Ishikawa (cell line): ENCODE data around the gene NEIL3.
A peak's percentile ranks its signal among the peaks of the same experiment; 100 is the strongest.

Source experiments
- CEBPB ChIP-seq: IDR thresholded peaks from 2 replicates; pipeline ENCODE4 v1.6.1; 2012
- CREB1 ChIP-seq: IDR thresholded peaks from 2 replicates; pipeline ENCODE4 v1.6.1; 2012; ENCODE audit warnings: low read depth
- EGR1 ChIP-seq: IDR thresholded peaks from 2 replicates; pipeline ENCODE4 v1.6.1; 2012
- EP300 ChIP-seq: IDR thresholded peaks from 2 replicates; pipeline ENCODE4 v1.6.1; 2012; ENCODE audit warnings: borderline replicate concordance
- FOXM1 ChIP-seq: IDR thresholded peaks from 2 replicates; pipeline ENCODE4 v1.6.1; 2012; ENCODE audit warnings: low read depth, borderline replicate concordance
- NFIC ChIP-seq: IDR thresholded peaks from 2 replicates; pipeline ENCODE4 v1.6.1; 2012
- RAD21 ChIP-seq: IDR thresholded peaks from 2 replicates; pipeline ENCODE4 v1.6.1; 2012; ENCODE audit warnings: low read depth
- TAF1 ChIP-seq: IDR thresholded peaks from 2 replicates; pipeline ENCODE4 v1.6.1; 2012; ENCODE audit warnings: low read depth, mild to moderate bottlenecking
- TCF12 ChIP-seq: IDR thresholded peaks from 2 replicates; pipeline ENCODE4 v1.6.1; 2012; ENCODE audit warnings: low read depth
- TEAD4 ChIP-seq: IDR thresholded peaks from 2 replicates; pipeline ENCODE4 v1.6.1; 2012
- YY1 ChIP-seq: IDR thresholded peaks from 2 replicates; pipeline ENCODE4 v1.6.1; 2012; ENCODE audit warnings: low read depth
- ZBTB7A ChIP-seq: IDR thresholded peaks from 2 replicates; pipeline ENCODE4 v1.6.1; 2012; ENCODE audit warnings: low read depth
- TF ChIP-seq, protein P1 (sequence below): IDR thresholded peaks from 2 replicates; pipeline ENCODE4 v1.6.1; 2012
- TF ChIP-seq, protein P2 (sequence below): IDR thresholded peaks from 2 replicates; pipeline ENCODE4 v1.6.1; 2012
- TF ChIP-seq, protein P3 (sequence below): IDR thresholded peaks from 2 replicates; pipeline ENCODE4 v1.6.1; 2012; ENCODE audit warnings: low read depth, mild to moderate bottlenecking

Gene NEIL3

DNA sequence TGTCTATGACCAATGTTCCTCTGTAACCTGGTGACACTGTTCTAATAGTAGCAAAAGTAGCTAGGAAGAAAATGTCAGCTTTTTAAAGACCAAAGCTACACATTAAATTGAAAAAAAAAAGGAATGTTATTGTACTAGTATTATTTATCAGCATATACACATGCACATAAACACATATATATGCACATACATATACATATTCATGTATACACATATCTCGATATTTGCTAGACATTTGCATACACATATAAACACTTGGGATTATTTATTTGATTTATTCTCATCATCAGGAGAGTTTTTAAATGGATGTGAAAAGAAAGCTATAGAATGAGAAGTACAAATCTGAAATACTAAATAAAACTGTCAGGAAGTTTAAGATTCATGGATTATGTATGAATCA is 21.3 kb upstream of the NEIL3 start:
- TF ChIP-seq NFIC: no peak

DNA sequence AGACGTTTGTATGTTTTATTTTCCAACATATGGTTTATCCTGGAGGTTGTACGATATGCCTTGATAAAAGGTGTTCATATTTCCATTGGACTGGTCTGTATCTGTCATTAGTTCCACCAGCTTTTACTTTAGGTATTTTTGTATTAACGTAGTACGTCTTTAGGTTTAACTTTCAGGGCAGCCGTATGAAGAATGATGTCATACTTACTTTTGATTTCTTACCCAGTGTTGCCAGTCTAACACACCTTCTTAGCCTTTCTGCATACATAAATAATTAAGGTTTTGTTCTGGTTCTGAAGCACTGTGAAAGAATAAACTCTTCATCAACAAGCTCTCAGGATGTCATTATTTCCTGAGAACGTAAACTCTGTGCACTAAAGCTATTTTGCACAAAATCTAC is 18.9 kb upstream of the NEIL3 start:
- TF ChIP-seq ZBTB7A (no peak), FOXM1 (no peak), RAD21 (no peak), EGR1 (no peak), TEAD4 (no peak), TCF12 (no peak), NFIC (no peak), TAF1 (no peak), EP300 (no peak), CREB1 (no peak), YY1 (no peak), CEBPB (no peak)
- TF ChIP-seq, protein P1, sequence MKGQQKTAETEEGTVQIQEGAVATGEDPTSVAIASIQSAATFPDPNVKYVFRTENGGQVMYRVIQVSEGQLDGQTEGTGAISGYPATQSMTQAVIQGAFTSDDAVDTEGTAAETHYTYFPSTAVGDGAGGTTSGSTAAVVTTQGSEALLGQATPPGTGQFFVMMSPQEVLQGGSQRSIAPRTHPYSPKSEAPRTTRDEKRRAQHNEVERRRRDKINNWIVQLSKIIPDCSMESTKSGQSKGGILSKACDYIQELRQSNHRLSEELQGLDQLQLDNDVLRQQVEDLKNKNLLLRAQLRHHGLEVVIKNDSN: no peak
- TF ChIP-seq, protein P2, sequence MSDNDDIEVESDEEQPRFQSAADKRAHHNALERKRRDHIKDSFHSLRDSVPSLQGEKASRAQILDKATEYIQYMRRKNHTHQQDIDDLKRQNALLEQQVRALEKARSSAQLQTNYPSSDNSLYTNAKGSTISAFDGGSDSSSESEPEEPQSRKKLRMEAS: no peak
- TF ChIP-seq, protein P3, sequence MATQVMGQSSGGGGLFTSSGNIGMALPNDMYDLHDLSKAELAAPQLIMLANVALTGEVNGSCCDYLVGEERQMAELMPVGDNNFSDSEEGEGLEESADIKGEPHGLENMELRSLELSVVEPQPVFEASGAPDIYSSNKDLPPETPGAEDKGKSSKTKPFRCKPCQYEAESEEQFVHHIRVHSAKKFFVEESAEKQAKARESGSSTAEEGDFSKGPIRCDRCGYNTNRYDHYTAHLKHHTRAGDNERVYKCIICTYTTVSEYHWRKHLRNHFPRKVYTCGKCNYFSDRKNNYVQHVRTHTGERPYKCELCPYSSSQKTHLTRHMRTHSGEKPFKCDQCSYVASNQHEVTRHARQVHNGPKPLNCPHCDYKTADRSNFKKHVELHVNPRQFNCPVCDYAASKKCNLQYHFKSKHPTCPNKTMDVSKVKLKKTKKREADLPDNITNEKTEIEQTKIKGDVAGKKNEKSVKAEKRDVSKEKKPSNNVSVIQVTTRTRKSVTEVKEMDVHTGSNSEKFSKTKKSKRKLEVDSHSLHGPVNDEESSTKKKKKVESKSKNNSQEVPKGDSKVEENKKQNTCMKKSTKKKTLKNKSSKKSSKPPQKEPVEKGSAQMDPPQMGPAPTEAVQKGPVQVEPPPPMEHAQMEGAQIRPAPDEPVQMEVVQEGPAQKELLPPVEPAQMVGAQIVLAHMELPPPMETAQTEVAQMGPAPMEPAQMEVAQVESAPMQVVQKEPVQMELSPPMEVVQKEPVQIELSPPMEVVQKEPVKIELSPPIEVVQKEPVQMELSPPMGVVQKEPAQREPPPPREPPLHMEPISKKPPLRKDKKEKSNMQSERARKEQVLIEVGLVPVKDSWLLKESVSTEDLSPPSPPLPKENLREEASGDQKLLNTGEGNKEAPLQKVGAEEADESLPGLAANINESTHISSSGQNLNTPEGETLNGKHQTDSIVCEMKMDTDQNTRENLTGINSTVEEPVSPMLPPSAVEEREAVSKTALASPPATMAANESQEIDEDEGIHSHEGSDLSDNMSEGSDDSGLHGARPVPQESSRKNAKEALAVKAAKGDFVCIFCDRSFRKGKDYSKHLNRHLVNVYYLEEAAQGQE: no peak

DNA sequence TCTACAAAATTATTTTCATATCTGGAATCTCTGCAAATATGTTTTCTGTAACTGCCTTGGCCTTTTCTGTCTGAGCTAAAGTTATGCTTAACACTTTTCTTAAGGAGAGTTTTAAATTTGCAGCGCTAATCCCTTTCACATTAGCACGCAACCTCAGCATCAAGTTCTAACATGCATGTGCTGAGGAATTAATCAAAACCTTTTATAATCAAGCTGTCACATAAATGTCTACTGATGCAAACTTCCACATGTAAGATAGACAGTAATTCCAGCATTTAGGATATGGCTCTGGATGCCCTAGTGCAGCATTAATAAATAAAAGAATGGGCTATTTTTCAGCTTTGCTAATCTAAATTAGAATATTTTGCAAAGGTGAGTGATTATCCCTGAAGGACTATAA is 17.5 kb upstream of the NEIL3 start:
- no peak for TF ChIP-seq TCF12
- no peak for TF ChIP-seq YY1
- no peak for TF ChIP-seq CREB1
- no peak for TF ChIP-seq TEAD4
- TF ChIP-seq CEBPB: no peak
- no peak for TF ChIP-seq NFIC

DNA sequence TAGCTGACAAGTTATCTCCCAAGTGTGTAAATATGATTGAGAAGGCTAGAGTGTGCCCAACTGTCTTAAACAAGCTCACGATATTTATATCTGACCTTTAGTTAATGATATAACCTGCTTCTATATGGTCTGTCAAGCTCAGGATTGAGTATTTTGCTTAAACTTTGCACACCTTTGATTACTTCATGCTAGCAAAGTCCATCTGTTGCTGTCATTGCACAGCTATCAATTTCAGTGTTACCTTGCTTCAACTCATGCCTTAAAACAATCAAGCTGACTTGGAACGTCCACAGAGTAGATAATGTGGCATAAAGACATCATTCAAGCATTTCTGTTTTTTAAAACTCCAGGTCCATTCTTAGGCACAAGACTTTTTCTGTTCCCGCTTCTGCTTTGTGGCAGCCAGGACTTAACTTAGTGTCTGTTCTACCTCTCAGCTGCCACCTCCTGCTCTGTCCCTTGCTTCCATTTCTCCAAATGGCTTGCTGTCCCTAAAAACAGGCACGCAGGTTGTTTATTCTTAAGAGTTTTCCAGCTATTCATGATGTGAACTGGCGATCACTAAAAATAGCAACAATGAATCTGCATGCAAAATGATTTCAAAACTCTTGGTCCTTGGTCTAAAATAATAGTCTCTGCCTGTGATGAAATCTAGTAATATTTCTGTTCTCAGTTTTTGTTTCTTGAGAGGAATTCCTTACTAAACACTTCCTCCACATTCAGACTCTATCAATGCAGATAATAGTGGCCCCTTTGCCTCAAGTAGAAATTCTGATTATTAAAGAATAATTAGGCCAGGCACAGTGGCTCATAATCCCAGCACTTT is 16.3 kb upstream of the NEIL3 start:
- TF ChIP-seq TEAD4: no peak
- TF ChIP-seq EP300: no peak
- no peak for TF ChIP-seq TAF1

DNA sequence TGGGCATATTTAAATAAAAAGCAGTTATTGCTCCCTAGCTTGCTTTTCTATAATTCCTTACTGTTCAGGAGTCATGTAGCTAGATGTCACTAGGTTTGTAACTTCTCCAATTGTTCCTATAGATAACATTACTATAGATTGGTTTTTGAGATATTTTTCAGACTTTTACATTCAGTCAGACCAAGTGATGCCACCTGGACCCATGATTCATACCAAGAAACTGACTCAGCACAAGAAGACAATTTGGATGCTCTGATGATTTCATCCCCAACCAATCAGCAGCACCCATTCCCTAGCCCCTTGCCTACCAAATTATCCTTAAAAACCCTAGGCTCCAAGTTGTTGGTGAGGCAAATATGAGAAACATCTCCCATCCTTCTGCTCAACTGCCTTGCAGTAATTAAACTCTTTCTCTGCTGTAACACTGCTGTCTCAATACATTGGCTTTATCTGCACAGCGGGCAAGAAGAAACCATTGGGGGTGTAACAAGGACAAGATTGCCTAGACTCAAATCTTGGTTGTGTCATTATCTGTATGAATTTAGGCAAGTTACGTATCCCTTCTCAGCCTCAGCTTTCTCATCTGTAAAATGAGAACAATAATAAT is 11.8 kb upstream of the NEIL3 start:
- TF ChIP-seq, protein P1: peak; percentile 31; the same call in 1 of the 2 replicates
- no peak for TF ChIP-seq CREB1

DNA sequence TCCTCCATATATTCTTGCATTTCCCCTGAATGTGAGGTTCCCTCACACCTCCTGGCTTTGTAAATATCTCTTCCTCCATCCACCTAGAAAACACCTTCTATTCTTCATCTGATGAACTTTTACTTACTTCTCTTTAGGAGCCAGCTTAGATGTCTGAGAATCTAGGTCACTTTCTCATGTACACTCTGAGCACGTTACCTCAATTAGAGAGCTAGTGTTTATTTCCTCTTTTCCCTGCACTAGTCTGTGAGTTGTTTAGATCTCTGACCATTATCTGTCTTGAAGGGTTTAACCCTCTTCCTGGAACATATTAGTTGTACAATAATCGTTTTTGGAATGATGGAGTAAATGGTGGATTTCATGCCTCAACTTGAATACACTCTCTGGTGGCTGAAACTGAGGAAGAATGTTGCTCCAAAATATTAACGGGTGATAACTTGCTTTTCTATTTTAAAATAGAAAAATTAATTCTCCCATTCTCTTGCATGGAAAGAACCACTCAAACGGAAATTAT is 8.5 kb upstream of the NEIL3 start:
- TF ChIP-seq ZBTB7A (no peak), YY1 (no peak), EP300 (no peak), RAD21 (no peak), CEBPB (no peak), NFIC (no peak), TCF12 (no peak), CREB1 (no peak), FOXM1 (no peak), TEAD4 (no peak), EGR1 (no peak), TAF1 (no peak)
- TF ChIP-seq, protein P2: no peak
- TF ChIP-seq, protein P3: no peak
- TF ChIP-seq, protein P1: no peak
